ENCODE results near the gene NDOR1. TPM values are rescaled to one million over a fixed set of nuclear protein-coding genes. Genes with fewer than 3 reads are reported as not detected.

NDOR1 gene
- total RNA-seq, 2 donors from 2014 or later, result 17.1 to 22.7 TPM

DNA sequence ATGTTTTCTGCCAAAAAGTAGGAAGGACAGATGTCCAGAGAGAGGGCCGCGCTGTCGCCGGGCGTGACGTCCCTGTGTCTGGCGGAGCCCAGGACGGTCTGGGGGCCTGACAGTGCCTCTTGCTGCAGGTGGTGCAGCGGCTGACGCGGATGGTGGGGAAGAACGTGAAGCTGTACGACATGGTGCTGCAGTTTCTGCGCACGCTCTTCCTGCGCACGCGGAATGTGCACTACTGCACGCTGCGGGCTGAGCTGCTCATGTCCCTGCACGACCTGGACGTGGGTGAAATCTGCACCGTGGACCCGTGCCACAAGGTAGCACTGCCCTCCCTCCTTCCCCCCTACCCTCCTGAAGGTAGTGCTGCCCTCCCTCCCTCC lies 57.4 kb downstream of the NDOR1 start:
- ATAC-seq, result no peak
- peaks cover 3% of the 10 kb centered on the region for H3K4me1 ChIP-seq
- 82 to 91% methylated on average over 14 to 24 of the region's 24 CpGs for WGBS, 2 donors
- TF ChIP-seq, protein P1, sequence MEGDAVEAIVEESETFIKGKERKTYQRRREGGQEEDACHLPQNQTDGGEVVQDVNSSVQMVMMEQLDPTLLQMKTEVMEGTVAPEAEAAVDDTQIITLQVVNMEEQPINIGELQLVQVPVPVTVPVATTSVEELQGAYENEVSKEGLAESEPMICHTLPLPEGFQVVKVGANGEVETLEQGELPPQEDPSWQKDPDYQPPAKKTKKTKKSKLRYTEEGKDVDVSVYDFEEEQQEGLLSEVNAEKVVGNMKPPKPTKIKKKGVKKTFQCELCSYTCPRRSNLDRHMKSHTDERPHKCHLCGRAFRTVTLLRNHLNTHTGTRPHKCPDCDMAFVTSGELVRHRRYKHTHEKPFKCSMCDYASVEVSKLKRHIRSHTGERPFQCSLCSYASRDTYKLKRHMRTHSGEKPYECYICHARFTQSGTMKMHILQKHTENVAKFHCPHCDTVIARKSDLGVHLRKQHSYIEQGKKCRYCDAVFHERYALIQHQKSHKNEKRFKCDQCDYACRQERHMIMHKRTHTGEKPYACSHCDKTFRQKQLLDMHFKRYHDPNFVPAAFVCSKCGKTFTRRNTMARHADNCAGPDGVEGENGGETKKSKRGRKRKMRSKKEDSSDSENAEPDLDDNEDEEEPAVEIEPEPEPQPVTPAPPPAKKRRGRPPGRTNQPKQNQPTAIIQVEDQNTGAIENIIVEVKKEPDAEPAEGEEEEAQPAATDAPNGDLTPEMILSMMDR (IDR thresholded peaks at IDR 0.05), result no peak
- no peak for TF ChIP-seq POLR2A (IDR thresholded peaks at IDR 0.05)
- H3K4me3 ChIP-seq, result no peak overlapping the region
- peaks cover 0 to 7% of the 10 kb centered on the region in 2 donors for H3K36me3 ChIP-seq (replicated peaks in 1 of 2; ENCODE audit: insufficient read depth in 1 of 2, low read depth in 2 of 2)
- no peaks in the 10 kb centered on the region for H3K27me3 ChIP-seq
- DNase-seq, result no peak
- H3K9me3 ChIP-seq, result no peaks in the 10 kb centered on the region
- intact Hi-C loops (cut with DNase I), result no loop called here
- no peak overlapping the region for H3K27ac ChIP-seq

DNA sequence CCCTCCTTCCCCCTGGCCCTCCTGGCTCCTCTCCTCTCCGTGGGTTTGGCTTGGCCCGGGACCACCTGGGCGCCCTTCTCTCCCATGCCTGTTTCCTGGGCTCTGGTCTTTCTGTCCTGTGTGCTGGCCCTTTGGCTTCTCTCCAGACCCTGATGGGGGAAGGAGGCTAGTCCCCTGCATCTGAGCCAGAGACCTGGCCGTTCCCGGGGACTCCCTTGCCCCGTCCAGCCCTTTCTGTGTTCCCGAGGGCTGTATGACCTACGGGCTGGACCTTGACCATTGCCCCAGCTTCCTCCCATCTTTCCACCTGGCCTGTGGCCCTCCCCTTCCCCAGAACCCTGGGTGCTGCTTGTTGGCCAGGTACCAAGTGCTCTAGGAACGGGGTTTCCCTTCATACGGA lies 58.0 kb downstream of the NDOR1 start:
- 77 to 81% methylated on average over 10 of the region's 10 CpGs for WGBS, 2 donors
- Histone ChIP-seq H3K4me1 (peaks cover 10% of the 10 kb centered on the region), H3K36me3 (replicated peaks in 1 of 2; ENCODE audit: insufficient read depth in 1 of 2, low read depth in 2 of 2) (peaks cover 0 to 7% of the 10 kb centered on the region in 2 donors), H3K27ac (no peak overlapping the region), H3K27me3 (no peaks in the 10 kb centered on the region), H3K4me3 (no peak overlapping the region), H3K9me3 (no peaks in the 10 kb centered on the region)
- intact Hi-C loops (cut with DNase I), result no loop called here
- no peak for TF ChIP-seq POLR2A (IDR thresholded peaks at IDR 0.05)
- TF ChIP-seq, protein P1 (IDR thresholded peaks at IDR 0.05), result no peak
- no peak for DNase-seq
- ATAC-seq, result no peak

DNA sequence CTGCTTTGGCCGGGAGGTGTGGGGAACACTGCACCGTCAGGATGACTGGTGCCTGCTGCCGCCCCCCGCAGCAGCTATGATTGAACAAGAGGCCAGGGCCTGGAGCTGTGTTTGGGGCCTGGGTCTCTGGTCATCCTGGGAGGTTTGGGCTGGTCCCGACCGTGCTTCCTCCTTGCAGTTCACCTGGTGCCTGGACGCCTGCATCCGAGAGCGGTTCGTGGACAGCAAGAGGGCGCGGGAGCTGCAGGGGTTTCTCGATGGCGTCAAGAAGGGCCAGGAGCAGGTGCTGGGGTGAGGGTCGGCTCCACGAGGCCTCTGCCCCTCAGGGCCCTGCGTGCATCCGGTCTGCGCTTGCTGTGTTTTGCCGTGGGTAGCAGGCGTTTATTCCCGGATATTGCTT lies 58.6 kb downstream of the NDOR1 start:
- 90 to 93% methylated on average over 15 to 21 of the region's 22 CpGs for WGBS, 2 donors
- no peak overlapping the region for H3K4me3 ChIP-seq
- intact Hi-C loops (cut with DNase I), result no loop called here
- H3K27ac ChIP-seq, result no peak overlapping the region
- H3K4me1 ChIP-seq, result peaks cover 15% of the 10 kb centered on the region
- DNase-seq (no peak), ATAC-seq (no peak)
- TF ChIP-seq, protein P1 (IDR thresholded peaks at IDR 0.05), result no peak
- TF ChIP-seq POLR2A (IDR thresholded peaks at IDR 0.05), result no peak
- H3K36me3 ChIP-seq (replicated peaks in 1 of 2; ENCODE audit: insufficient read depth in 1 of 2, low read depth in 2 of 2), result peaks cover 0 to 3% of the 10 kb centered on the region in 2 donors
- no peaks in the 10 kb centered on the region for H3K9me3 ChIP-seq
- no peaks in the 10 kb centered on the region for H3K27me3 ChIP-seq

DNA sequence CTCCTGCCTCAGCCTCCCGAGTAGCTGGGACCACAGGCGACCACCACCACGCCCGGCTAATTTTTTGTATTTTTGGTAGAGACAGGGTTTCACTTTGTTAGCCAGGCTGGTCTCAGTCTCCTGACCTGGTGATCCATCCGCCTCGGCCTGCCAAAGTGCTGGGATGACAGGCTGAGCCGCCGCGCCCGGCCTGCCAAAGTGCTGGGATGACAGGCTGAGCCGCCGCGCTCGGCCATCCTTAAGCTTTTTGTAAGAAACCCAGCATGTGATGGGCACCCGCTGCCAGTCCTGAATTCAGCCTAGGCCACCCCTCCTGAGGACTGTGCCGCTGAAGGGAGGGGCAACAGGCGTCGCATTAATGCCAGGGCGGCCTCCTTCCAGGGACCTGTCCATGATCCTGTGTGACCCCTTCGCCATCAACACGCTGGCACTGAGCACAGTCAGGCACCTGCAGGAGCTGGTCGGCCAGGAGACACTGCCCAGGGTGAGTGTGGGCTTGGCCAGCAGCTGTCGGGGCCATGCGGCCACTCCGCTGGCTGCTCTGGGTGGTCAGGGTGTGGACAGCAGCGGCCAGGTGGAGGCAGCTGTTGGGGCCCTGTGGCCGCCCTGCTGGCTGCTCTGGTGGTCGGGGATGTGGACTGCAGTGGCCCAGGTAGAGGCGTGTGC lies 60.1 kb downstream of the NDOR1 start:
- intact Hi-C loops (cut with DNase I), result no loop called here
- WGBS, 2 donors, result 88 to 93% methylated on average over 17 to 18 of the region's 29 CpGs

More for the DNA sequence above, 60.1 kb downstream of the NDOR1 start:
- no peak overlapping the region for H3K4me3 ChIP-seq
- H3K4me1 ChIP-seq, result peaks cover 24% of the 10 kb centered on the region
- H3K27ac ChIP-seq, result no peak overlapping the region
- no peaks in the 10 kb centered on the region for H3K27me3 ChIP-seq
- no peaks in the 10 kb centered on the region for H3K9me3 ChIP-seq
- no peak for ATAC-seq
- TF ChIP-seq, protein P1 (IDR thresholded peaks at IDR 0.05), result no peak
- TF ChIP-seq POLR2A (IDR thresholded peaks at IDR 0.05), result no peak
- DNase-seq, result no peak
- H3K36me3 ChIP-seq (replicated peaks in 1 of 2; ENCODE audit: insufficient read depth in 1 of 2, low read depth in 2 of 2), result peaks cover 0 to 3% of the 10 kb centered on the region in 2 donors
